Esophagus muscularis mucosa (tissue), 4 donors: ENCODE data around the gene ATP13A3. TPM values are rescaled to one million over a fixed set of nuclear protein-coding genes. Genes with fewer than 3 reads are reported as not detected.

Experiments used
- DNase-seq: peaks from one replicate; pipeline ENCODE4 v3.0.0-alpha.2; 2017; ENCODE audit errors: extremely low spot score
- H3K27ac ChIP-seq, 4 donors: fragments of 200-600 bp; sonication (generic); replicated peaks in 1 of 4; 1 replicate in 3 of 4; 2 replicates in 1 of 4; pipeline ENCODE4 v1.5.1; 2016 to 2019; ENCODE audit warnings: mild to moderate bottlenecking in 1 of 4
- H3K27me3 ChIP-seq, 4 donors: fragments of 200-600 bp; sonication (generic); one replicate each; pipeline versions ENCODE4 v1.5.1 to v1.6.0; 2016 to 2019
- H3K36me3 ChIP-seq, 4 donors: fragments of 200-600 bp; sonication (generic); one replicate each; pipeline ENCODE4 v1.5.1; 2016 to 2019
- H3K4me1 ChIP-seq, 4 donors: fragments of 200-600 bp; sonication (generic); one replicate each; pipeline ENCODE4 v1.5.1; 2016 to 2019
- H3K4me3 ChIP-seq, 4 donors: fragments of 200-600 bp; sonication (generic); 1 replicate in 2 of 4; 2 replicates in 2 of 4; pipeline ENCODE4 v1.5.1; 2016 to 2019; ENCODE audit warnings: mild to moderate bottlenecking in 4 of 4, moderate library complexity in 1 of 4
- H3K9me3 ChIP-seq, 4 donors: fragments of 200-600 bp; sonication (generic); 1 replicate in 3 of 4; 2 replicates in 1 of 4; pipeline ENCODE4 v1.5.1; 2016 to 2019
- CTCF ChIP-seq, 3 experiments: fragments of 200-600 bp in 2 of 3; fragments of 450-650 bp in 1 of 3; sonication (generic) in 2 of 3; IDR thresholded peaks; one replicate each; pipeline ENCODE4 v1.5.1; 2017 to 2019; ENCODE audit warnings: antibody characterized with exemption in 3 of 3, mild to moderate bottlenecking in 2 of 3, moderate library complexity in 1 of 3
- EP300 ChIP-seq: sonication (generic); formaldehyde crosslinking; IDR thresholded peaks from one replicate; pipeline ENCODE4 v1.6.1; 2017; ENCODE audit warnings: antibody characterized with exemption
- POLR2A ChIP-seq: fragments of 450-650 bp; IDR thresholded peaks from one replicate; pipeline ENCODE4 v1.6.1; 2017; ENCODE audit warnings: antibody characterized with exemption, moderate library complexity, mild to moderate bottlenecking, low read depth
- POLR2AphosphoS5 ChIP-seq, 2 donors: sonication (generic); formaldehyde crosslinking; IDR thresholded peaks; one replicate each; pipeline ENCODE4 v1.6.1; 2017; ENCODE audit warnings: antibody characterized with exemption in 2 of 2
- WGBS: methylation state at CpG from one replicate; pipeline ENCODE4 v1.1.5; 2018; 5-methylcytosine and 5-hydroxymethylcytosine counted together
- intact Hi-C: fragments of 100-400 bp; cut with DNase I; formaldehyde crosslinking; loops from one replicate; pipeline ENCODE4 v1.15.1; 2023
- total RNA-seq, 4 donors: library from RNA; depleted of rRNA; stranded (reverse); fragments of >200 nt; gene quantifications; one replicate each; pipeline versions ENCODE4 v1.1.0 to v1.2.1, GENCODE V29; 2016

Gene ATP13A3
- total RNA-seq, 4 donors from 2014 or later: 74.7 to 167 (median 91.0) TPM

DNA sequence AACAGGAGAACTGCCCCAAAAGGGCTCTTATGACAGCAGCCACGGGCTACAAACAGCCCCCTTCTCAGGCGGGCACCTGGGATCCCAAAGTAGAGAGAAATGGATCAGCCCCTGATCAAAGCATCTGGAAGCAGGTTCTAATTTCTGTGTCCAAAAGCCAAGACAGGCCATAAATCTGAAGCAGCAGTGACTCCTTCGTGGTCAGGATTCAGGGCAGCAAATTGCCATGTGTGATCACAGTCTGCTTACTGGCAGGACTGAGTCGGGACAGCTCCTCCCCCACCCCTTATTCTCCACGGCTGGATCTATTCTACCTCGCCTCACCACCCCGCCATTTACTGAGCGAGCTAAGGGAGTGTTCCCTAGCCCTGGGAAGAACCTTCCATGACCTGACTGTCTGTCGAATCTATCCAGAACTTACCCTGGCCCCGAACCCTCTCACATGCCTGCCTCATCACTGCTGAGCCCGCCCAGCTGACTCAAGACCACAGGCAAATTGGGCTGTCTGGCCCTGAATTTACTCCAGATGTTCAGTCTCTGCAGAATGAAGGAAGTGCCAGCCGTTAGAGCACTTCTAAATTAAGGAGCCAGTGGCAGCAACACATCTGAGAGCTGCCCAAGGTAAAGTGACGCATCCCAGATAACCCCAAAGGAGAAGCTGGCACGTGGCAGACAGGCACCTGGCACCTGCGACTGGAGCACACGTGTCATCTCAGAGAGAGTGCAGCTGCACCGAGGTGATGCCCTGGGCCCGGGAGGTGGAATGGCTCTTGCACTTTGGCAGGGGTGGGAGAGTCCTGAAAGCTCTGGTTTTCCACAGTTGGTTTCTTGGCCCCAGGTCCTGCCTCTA, 118.6 kb downstream of the ATP13A3 start:
- TF ChIP-seq CTCF (IDR thresholded peaks at IDR 0.05): no peak
- no peak for TF ChIP-seq EP300
- no peak for TF ChIP-seq POLR2AphosphoS5 (IDR thresholded peaks at IDR 0.05)
- no peak for TF ChIP-seq POLR2A
- H3K9me3 ChIP-seq: no peaks in the 10 kb centered on the region
- no peak for DNase-seq
- no peak overlapping the region for H3K4me3 ChIP-seq
- intact Hi-C loops: no loop called here
- peaks cover 3 to 26% (median 16%) of the 10 kb centered on the region in 4 donors for H3K4me1 ChIP-seq
- H3K36me3 ChIP-seq: no peaks in the 10 kb centered on the region
- no peak overlapping the region for H3K27ac ChIP-seq
- peaks cover 0 to 45% (median 0%) of the 10 kb centered on the region in 4 donors for H3K27me3 ChIP-seq
- WGBS: 73% methylated on average over 18 of the region's 18 CpGs

DNA sequence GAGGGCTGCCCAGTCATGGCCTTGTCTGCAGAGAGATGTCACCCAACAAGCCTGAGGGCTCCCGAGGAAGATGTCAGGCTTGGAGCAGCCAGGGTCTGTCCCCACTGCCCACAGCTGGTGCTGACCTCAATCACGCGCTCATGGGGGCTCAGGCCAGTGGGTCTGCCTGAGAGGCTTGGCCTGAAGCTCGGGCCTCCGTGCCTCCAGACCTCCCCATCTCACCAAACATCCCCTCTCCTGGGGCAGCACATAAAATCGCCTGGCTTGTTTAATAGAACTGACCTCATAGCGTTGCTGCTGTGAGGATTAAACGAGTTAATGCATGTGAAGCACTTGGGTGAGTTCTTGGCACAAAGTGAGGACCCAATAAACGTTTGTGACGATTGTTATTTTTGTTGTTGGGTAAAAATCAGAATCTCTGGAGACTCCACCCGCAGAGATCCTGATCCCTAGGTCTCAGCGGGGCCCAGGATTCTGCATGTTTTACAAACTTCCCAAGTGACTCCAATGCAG, 120.8 kb downstream of the ATP13A3 start:
- Histone ChIP-seq H3K36me3 (no peaks in the 10 kb centered on the region), H3K27ac (no peak overlapping the region), H3K27me3 (peaks cover 0 to 26% (median 0%) of the 10 kb centered on the region in 4 donors), H3K4me1 (peaks cover 3 to 26% (median 16%) of the 10 kb centered on the region in 4 donors), H3K9me3 (no peaks in the 10 kb centered on the region), H3K4me3 (no peak overlapping the region)
- no peak for TF ChIP-seq EP300
- no peak for TF ChIP-seq POLR2A
- no peak for TF ChIP-seq CTCF (IDR thresholded peaks at IDR 0.05)
- no peak for TF ChIP-seq POLR2AphosphoS5 (IDR thresholded peaks at IDR 0.05)
- no peak for DNase-seq
- intact Hi-C loops: no loop called here
- 89% methylated on average over 8 of the region's 12 CpGs for WGBS

DNA sequence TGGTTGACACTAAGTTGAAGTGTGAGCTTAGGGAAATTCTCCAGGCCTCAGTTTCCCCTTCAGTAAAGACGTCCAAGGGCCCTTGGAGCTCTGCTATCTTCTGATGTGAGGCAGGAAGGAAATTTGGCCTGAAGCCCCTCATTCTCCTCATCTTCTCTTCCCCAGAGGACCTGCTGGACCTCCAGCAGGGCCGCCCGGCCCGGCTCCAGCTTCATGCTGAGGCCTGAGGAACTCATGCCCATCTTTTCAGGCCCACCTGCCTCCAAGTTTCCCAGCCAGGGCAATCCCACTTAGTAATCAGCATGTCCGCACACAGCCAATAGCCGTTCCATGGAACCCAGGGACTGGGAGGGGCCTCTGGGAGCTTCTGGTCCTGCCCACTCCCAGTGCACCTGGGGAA, 121.3 kb downstream of the ATP13A3 start:
- TF ChIP-seq EP300: no peak
- TF ChIP-seq POLR2A: no peak
- no peak for TF ChIP-seq CTCF (IDR thresholded peaks at IDR 0.05)
- no peak for TF ChIP-seq POLR2AphosphoS5 (IDR thresholded peaks at IDR 0.05)
- 95% methylated on average over 5 of the region's 6 CpGs for WGBS
- no peaks in the 10 kb centered on the region for H3K36me3 ChIP-seq
- peaks cover 3 to 26% (median 16%) of the 10 kb centered on the region in 4 donors for H3K4me1 ChIP-seq
- H3K9me3 ChIP-seq: no peaks in the 10 kb centered on the region
- intact Hi-C loops: no loop called here
- H3K27me3 ChIP-seq: peaks cover 0 to 21% (median 0%) of the 10 kb centered on the region in 4 donors
- DNase-seq: no peak
- H3K4me3 ChIP-seq: no peak overlapping the region
- no peak overlapping the region for H3K27ac ChIP-seq

GRCh38 chr3:194364652-194365434, 122.0 kb downstream of the ATP13A3 start:
- peaks cover 3 to 22% (median 14%) of the 10 kb centered on the region in 4 donors for H3K4me1 ChIP-seq
- no peak overlapping the region for H3K27ac ChIP-seq
- peaks cover 0 to 19% (median 0%) of the 10 kb centered on the region in 4 donors for H3K27me3 ChIP-seq
- intact Hi-C loops: no loop called here
- H3K4me3 ChIP-seq: no peak overlapping the region
- DNase-seq: no peak
- WGBS: 73% methylated on average over 11 of the region's 20 CpGs
- H3K36me3 ChIP-seq: no peaks in the 10 kb centered on the region
- no peak for TF ChIP-seq POLR2AphosphoS5 (IDR thresholded peaks at IDR 0.05)
- no peaks in the 10 kb centered on the region for H3K9me3 ChIP-seq

- intact Hi-C loops: no loop called here
- Histone ChIP-seq H3K27me3 (peaks cover 0 to 13% (median 0%) of the 10 kb centered on the region in 4 donors), H3K4me1 (peaks cover 3 to 16% (median 11%) of the 10 kb centered on the region in 4 donors), H3K9me3 (no peaks in the 10 kb centered on the region), H3K4me3 (no peak overlapping the region), H3K36me3 (no peaks in the 10 kb centered on the region), H3K27ac (no peak overlapping the region)
- 79% methylated on average over 3 of the region's 3 CpGs for WGBS
- no peak for DNase-seq
- no peak for TF ChIP-seq POLR2A
- no peak for TF ChIP-seq EP300
- TF ChIP-seq CTCF (IDR thresholded peaks at IDR 0.05): no peak
- TF ChIP-seq POLR2AphosphoS5 (IDR thresholded peaks at IDR 0.05): no peak
Observed at GRCh38 chr3:194364314-194364651, 122.5 kb downstream of the ATP13A3 start.
